ACHN (cell line): ENCODE data around the gene RMP24.
"Not testable (repeated sequence)": the region's sequence is repeated elsewhere in the genome, so short reads cannot be mapped to it uniquely, and the experiment has no call there.

ENCODE experiments used
- DNase-seq: peaks from one replicate; pipeline ENCODE4 v3.0.0-alpha.2; 2015
- in situ Hi-C: cut with HindIII; loops from 2 replicates; pipeline ENCODE4 v1.10.0; 2017; ENCODE audit warnings: low sequenced_read_pairs, low pct_ligation_motif_present, low pct_unique_long_range_greater_than_20kb

Gene RMP24

GRCh38 chr18:35956226-35956625 is 16.3 kb upstream of the RMP24 start:
- in situ Hi-C loops = no loop called here
- no peak for DNase-seq

- in situ Hi-C loops = no loop called here
Measured at GRCh38 chr18:35962320-35962719, 10.2 kb upstream of the RMP24 start.

GRCh38 chr18:35964319-35964718 is 8.2 kb upstream of the RMP24 start:
- in situ Hi-C loops = no loop called here
- no peak for DNase-seq

More at GRCh38 chr18:35962320-35962719, 10.2 kb upstream of the RMP24 start:
- no peak for DNase-seq

GRCh38 chr18:35967866-35968265 is 4.6 kb upstream of the RMP24 start:
- in situ Hi-C loops, DNase-seq: not testable (repeated sequence)

- in situ Hi-C loops = no loop called here
Measured at GRCh38 chr18:35968278-35968880, 4.1 kb upstream of the RMP24 start.

GRCh38 chr18:35969676-35970075 is 2.8 kb upstream of the RMP24 start:
- in situ Hi-C loops = no loop called here
- no peak for DNase-seq

More at GRCh38 chr18:35968278-35968880, 4.1 kb upstream of the RMP24 start:
- no peak for DNase-seq

GRCh38 chr18:35971661-35972196 is 750 bp upstream of the RMP24 start:
- in situ Hi-C loops = no loop called here
- DNase-seq = no peak

- in situ Hi-C loops = no loop called here
- no peak for DNase-seq
Measured at GRCh38 chr18:35973650-35974049, 1.2 kb downstream of the RMP24 start.

GRCh38 chr18:35974181-35974580 is 1.7 kb downstream of the RMP24 start:
- DNase-seq = no peak
- in situ Hi-C loops = no loop called here

- DNase-seq = no peak
- in situ Hi-C loops = no loop called here
Measured at GRCh38 chr18:35979112-35979511, 6.6 kb downstream of the RMP24 start.

- DNase-seq = no peak
- in situ Hi-C loops = no loop called here
Measured at GRCh38 chr18:35982409-35983114, 10.1 kb downstream of the RMP24 start.

- in situ Hi-C loops = no loop called here
- DNase-seq = no peak
Measured at GRCh38 chr18:35983147-35983546, 10.7 kb downstream of the RMP24 start.

GRCh38 chr18:35983818-35984217 is 11.3 kb downstream of the RMP24 start:
- in situ Hi-C loops = no loop called here
- no peak for DNase-seq

- in situ Hi-C loops = no loop called here
- no peak for DNase-seq
Measured at GRCh38 chr18:35991696-35992095, 19.2 kb downstream of the RMP24 start.

- DNase-seq = no peak
- in situ Hi-C loops = no loop called here
Measured at GRCh38 chr18:35993013-35993412, 20.5 kb downstream of the RMP24 start.

GRCh38 chr18:35998967-35999366 is 26.5 kb downstream of the RMP24 start:
- in situ Hi-C loops = no loop called here
- peak; percentile 4 for DNase-seq

GRCh38 chr18:35999925-36000324 is 27.4 kb downstream of the RMP24 start:
- in situ Hi-C loops = no loop called here
- no peak for DNase-seq

- in situ Hi-C loops = no loop called here
Measured at GRCh38 chr18:36006997-36007396, 34.5 kb downstream of the RMP24 start.

GRCh38 chr18:36009214-36009613 is 36.7 kb downstream of the RMP24 start:
- in situ Hi-C loops = no loop called here
- no peak for DNase-seq

More at GRCh38 chr18:36006997-36007396, 34.5 kb downstream of the RMP24 start:
- no peak for DNase-seq

GRCh38 chr18:36012891-36013290 is 40.4 kb downstream of the RMP24 start:
- DNase-seq = no peak
- in situ Hi-C loops = no loop called here
